ENCODE results near the gene UPK1B.
A peak's percentile ranks its signal among the peaks of the same experiment; 100 is the strongest.
"Not testable (repeated sequence)": the region's sequence is repeated elsewhere in the genome, so short reads cannot be mapped to it uniquely, and the experiment has no call there.

Gene UPK1B

DNA sequence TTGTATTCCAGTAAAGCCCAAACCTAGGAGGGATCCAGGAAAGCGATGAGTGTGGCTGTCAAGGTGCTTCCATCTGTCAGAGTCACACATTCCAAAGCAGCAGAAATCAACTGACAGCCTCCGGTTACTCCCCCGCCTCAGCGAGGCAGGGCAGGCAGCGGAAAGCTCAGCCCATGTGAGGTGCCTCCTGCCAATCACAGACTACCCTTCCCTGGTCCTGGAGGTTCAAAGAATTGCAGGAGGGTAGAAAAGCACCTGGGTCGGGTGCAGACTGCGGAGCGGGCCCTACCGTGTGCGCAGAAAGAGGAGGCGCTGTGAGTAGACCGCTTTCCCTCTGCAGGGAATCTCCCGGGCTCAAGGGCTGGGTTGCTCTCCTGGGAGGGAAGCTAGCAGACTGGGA lies at the start of gene UPK1B:
TSS of gene UPK1B (plus strand) at position 274 of the 400 bp plus-strand sequence. CDS start 13,144 bp downstream, outside the sequence.
- no peak for DNase-seq

DNA sequence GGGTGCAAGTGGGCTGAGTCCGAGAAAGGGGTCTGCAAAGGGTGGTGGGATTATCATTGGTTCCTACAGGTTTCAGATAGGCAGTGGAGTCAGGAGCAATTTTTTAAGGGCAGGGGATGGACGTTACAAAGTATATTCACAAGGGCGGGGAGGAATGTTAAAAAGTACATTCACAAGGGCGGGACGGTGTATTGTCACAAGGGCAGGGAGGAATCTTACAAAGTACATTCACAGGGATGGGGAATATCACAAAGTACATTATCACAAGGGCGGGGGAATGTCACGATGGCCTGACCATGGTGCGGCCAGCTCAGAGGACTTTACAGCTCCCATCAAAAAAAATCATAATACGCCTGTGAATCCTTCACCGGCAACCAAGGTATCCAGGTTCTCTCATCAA lies 48.1 kb upstream of the UPK1B start:
- no peak for DNase-seq

- DNase-seq: no peak
Measured at GRCh38 chr3:119125742-119126504, 47.5 kb upstream of the UPK1B start.

DNA sequence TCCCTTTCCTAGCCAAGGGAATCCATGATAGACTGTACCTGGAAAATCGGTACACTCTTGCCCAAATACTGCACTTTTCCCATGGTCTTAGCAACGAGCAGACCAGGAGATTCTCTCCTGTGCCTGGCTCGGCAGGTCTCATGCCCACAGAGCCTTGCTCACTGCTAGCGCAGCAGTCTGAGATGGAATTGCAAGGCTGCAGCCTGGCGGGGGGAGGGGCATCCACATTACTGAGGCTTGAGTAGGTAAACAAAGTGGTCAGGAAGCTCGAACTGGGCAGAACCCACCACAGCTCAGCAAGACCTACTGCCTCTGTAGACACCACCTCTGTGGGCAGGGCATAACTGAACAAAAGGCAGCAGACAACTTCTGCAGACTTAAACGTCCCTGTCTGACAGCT lies 43.1 kb upstream of the UPK1B start:
- DNase-seq: not testable (repeated sequence)

- DNase-seq: not testable (repeated sequence)
Measured at GRCh38 chr3:119132291-119132690, 41.1 kb upstream of the UPK1B start.

DNA sequence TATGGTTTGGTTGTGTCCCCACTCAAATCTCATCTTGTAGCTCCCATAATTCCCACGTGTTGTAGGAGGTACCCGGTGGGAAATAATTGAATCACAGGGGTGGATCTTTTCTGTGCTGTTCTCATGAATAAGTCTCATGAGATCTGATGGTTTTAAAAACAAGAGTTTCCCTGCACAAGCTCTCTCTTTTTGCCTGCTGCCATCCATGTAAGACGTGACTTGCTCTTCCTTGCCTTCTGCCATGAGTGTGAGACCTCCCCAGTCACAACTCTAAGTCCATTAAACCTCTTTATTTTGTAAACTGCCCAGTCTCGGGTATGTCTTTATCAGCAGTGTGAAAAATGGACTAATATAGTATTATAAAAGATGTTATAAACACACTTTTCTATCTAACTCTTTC lies 34.0 kb upstream of the UPK1B start:
- not testable (repeated sequence) for DNase-seq

DNA sequence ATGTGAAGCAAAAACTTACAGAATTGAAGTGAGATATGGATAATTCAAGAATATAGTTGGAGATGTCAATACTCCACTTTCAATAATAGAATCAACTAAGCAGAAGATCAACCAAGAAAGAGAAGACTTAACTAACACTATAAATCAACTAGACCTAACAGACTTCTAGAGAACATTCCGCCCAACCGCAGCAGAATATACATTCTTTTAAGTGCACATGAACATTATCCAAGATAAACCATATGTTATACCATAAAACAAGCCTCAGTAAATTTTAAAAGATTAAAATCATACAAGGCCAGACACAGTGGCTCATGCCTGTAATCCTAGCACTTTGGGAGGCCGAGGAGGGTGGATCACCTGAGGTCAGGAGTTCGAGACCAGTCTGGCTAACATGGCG lies 32.9 kb upstream of the UPK1B start:
- no peak for DNase-seq

DNA sequence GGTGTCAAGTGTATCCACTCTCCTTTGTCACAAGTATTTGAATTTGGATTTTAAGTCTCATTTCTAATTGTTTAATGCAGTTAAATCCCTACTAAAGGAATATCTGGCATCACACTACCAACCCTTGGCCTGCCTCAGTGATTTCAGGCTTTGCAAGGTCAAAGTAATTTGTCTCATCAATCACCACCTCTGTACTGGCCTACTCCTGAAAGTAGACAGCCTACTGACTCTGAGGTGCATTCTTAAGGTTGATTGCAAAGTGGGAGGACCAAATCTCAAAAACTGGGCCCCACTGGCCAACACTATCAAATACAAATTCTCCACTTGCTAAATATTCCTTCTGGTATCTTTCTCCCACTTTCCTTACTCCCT lies 28.3 kb upstream of the UPK1B start:
- no peak for DNase-seq

GRCh38 chr3:119145500-119146167 lies 27.8 kb upstream of the UPK1B start, which contains the start of gene TEX55:
Gene TEX55 (plus strand): TSS chr3:119146165. CDS start chr3:119146190, 25 bp downstream.
- DNase-seq: peak; percentile 96

GRCh38 chr3:119146578-119147375 lies 26.6 kb upstream of the UPK1B start:
- DNase-seq: no peak

- DNase-seq: no peak
Measured at GRCh38 chr3:119147494-119147893, 25.9 kb upstream of the UPK1B start.

DNA sequence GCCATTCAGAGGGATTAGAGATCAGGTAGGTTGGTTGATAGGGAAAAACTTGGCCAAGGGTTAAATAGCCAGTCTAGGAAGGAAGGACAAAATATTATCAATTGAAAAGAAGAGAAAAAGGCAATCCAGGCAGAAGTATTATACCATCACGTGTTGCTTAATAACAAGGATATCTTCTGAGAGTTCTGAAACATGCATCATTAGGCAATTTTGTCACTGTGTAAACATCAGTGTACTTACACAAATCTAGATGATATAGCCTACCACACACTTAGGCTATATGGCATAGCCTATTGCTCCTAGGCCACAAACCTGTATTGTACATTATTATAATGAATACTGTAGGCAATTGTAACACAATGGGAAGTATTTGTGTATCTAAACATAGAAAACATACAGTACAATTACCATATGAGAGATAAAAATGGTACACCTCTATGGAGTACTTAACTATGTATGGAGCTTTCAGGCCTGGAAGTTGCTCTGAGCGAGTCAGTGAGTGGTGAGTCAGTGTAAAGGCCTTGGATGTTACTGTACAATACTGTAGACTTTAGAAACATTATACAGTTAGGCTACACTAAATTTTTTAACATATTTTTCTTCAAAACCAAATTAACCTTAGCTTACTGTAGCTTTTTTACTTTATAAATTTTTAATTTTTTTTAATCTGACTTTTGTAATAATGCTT lies 24.8 kb upstream of the UPK1B start:
- DNase-seq: no peak

- DNase-seq: no peak
Measured at GRCh38 chr3:119149484-119149883, 23.9 kb upstream of the UPK1B start.

GRCh38 chr3:119156868-119157267 lies 16.5 kb upstream of the UPK1B start:
- no peak for DNase-seq

DNA sequence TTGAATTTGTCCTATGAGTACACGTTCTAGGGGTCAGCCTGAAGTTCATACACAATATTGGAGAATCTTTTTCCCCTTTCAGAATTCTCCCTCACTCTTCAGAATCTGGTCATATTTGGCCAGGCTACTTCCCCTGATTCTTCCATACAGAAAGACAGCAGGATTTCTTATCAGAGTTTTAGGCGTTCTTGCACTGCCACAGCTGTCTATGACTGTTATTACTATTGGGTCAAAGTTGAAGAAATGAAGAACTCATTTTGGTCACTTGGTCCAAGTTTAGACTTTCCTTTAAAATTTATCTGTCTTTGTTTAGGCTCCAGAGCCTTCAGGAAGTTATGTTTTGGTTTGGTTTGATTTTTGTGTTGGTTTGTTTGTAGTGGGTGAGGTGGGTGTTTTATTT lies 15.4 kb upstream of the UPK1B start:
- no peak for DNase-seq

- no peak for DNase-seq
Measured at GRCh38 chr3:119160361-119160760, 13.0 kb upstream of the UPK1B start.

- no peak for DNase-seq
Measured at GRCh38 chr3:119160815-119161214, 12.6 kb upstream of the UPK1B start.

DNA sequence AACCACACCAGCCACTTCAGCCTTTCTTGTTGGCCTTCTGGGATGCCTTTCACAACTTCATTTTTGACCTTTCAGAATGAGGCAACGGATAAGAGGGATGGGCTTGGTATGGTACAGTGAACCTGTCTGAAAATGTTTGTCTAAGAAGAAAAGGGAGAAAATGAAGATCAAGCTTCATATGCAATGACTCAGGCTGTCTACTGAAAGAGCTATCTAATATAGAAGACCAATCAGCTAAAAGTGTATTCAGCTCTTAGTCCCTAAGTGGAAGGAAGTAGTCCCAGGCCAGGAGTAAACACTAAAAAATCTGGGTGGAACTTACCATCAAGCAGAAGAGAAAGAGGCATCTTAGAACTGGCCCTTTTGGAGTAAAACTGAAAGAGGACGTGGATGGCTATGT lies 12.2 kb upstream of the UPK1B start:
- no peak for DNase-seq

GRCh38 chr3:119164745-119165144 lies 8.7 kb upstream of the UPK1B start:
- DNase-seq: not testable (repeated sequence)

GRCh38 chr3:119170821-119171220 lies 2.6 kb upstream of the UPK1B start:
- DNase-seq: no peak

GRCh38 chr3:119175872-119176756 lies 2.7 kb downstream of the UPK1B start:
- no peak for DNase-seq

DNA sequence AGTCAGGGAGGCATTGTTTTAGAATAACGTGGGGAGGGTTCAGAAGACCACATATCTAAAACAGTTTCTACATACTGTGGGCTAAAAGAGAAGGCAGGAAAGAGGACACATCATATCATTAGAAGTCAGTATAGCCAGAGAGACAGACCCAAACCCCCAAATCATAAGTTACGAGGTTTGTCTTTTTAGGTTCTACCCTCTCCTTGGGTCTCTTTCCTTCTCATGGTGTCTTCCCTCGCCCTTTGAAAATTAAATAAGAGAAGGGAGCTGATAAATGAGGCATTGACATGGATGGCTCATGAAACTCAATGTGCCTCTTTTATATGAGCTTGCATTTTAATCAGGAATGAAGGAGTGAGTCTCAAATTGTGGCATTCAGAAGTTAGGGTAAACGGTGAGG lies 3.4 kb downstream of the UPK1B start:
- DNase-seq: no peak

All from NCI-H146 (cell line).